Endometrium (tissue), 2 donors: Measurements from ENCODE around the gene F12.
"Not testable (repeated sequence)": the region's sequence is repeated elsewhere in the genome, so short reads cannot be mapped to it uniquely, and the experiment has no call there.

Experiments used
- FAIRE-seq: peaks from 2 replicates; lab custom pipeline; 2012; peaks lifted over from hg19 to GRCh38; lab: Jason Lieb, UNC
- donor health status: control.
- donor health status: control.

Gene F12

GRCh38 chr5:177387405-177387804 lies 22.0 kb downstream of the F12 start:
- FAIRE-seq: no peak

- no peak for FAIRE-seq
Observed at GRCh38 chr5:177386542-177386941, 22.8 kb downstream of the F12 start.

- no peak for FAIRE-seq
Observed at GRCh38 chr5:177385720-177386119, 23.6 kb downstream of the F12 start.

- FAIRE-seq: no peak
Observed at GRCh38 chr5:177384134-177384533, 25.2 kb downstream of the F12 start, which contains the start of gene SLC34A1. Gene SLC34A1 (plus strand): TSS chr5:177384434. CDS start chr5:177385742, 1,308 bp downstream.

- FAIRE-seq: no peak
Observed at GRCh38 chr5:177383181-177383580, 26.2 kb downstream of the F12 start.

- FAIRE-seq: no peak
Observed at GRCh38 chr5:177382423-177383029, 26.8 kb downstream of the F12 start.

GRCh38 chr5:177380805-177381126 lies 28.6 kb downstream of the F12 start:
- FAIRE-seq: no peak

- FAIRE-seq: no peak
Observed at GRCh38 chr5:177378884-177379883, 30.2 kb downstream of the F12 start.

- FAIRE-seq: no peak
Observed at GRCh38 chr5:177377851-177378776, 31.2 kb downstream of the F12 start.

- no peak for FAIRE-seq
Observed at GRCh38 chr5:177376107-177376506, 33.3 kb downstream of the F12 start.

GRCh38 chr5:177375516-177375915 lies 33.8 kb downstream of the F12 start:
- FAIRE-seq: not testable (repeated sequence)

- FAIRE-seq: no peak
Observed at GRCh38 chr5:177374211-177374610, 35.2 kb downstream of the F12 start.

- FAIRE-seq: no peak
Observed at GRCh38 chr5:177373806-177374205, 35.6 kb downstream of the F12 start.

- FAIRE-seq: no peak
Observed at GRCh38 chr5:177372910-177373309, 36.5 kb downstream of the F12 start.

GRCh38 chr5:177372034-177372896 lies 37.1 kb downstream of the F12 start:
- no peak for FAIRE-seq

- no peak for FAIRE-seq
Observed at GRCh38 chr5:177371120-177372033, 38.0 kb downstream of the F12 start.

- FAIRE-seq: no peak
Observed at GRCh38 chr5:177370488-177371119, 38.8 kb downstream of the F12 start.

GRCh38 chr5:177369645-177370440 lies 39.5 kb downstream of the F12 start:
- FAIRE-seq: no peak
